ENCODE data around the gene PPFIA4. TPM values are rescaled to one million over a fixed set of nuclear protein-coding genes. Genes with fewer than 3 reads are reported as not detected.

Gene PPFIA4
- polyA plus RNA-seq, 1 experiment = 3.8 TPM

GRCh38 chr1:203048555-203049051, 22.3 kb downstream of the PPFIA4 start:
- TF ChIP-seq, protein P1, sequence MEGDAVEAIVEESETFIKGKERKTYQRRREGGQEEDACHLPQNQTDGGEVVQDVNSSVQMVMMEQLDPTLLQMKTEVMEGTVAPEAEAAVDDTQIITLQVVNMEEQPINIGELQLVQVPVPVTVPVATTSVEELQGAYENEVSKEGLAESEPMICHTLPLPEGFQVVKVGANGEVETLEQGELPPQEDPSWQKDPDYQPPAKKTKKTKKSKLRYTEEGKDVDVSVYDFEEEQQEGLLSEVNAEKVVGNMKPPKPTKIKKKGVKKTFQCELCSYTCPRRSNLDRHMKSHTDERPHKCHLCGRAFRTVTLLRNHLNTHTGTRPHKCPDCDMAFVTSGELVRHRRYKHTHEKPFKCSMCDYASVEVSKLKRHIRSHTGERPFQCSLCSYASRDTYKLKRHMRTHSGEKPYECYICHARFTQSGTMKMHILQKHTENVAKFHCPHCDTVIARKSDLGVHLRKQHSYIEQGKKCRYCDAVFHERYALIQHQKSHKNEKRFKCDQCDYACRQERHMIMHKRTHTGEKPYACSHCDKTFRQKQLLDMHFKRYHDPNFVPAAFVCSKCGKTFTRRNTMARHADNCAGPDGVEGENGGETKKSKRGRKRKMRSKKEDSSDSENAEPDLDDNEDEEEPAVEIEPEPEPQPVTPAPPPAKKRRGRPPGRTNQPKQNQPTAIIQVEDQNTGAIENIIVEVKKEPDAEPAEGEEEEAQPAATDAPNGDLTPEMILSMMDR (IDR thresholded peaks at IDR 0.05; ENCODE audit: insufficient read depth, low read depth, low read length) = no peak
- no peak for DNase-seq (ENCODE audit: low read depth)
- POLR2A ChIA-PET = no interaction called here
- Histone ChIP-seq H3K36me3 (ENCODE audit: control insufficient read depth, insufficient read depth, low read length) (peaks cover 10% of the 10 kb centered on the region), H3K4me3 (ENCODE audit: low read depth, low read length) (no peak overlapping the region), H3K27me3 (ENCODE audit: control insufficient read depth, insufficient read depth, low read length) (no peaks in the 10 kb centered on the region; the same call in 1 of the 2 replicates)
- CTCF ChIA-PET = interaction anchor here (2.1 to 2.7 kb wide), 3 partner anchors 8 to 219 kb away, joined by 4 to 12 read pairs (median 11); no protein-coding TSS in a partner anchor

GRCh38 chr1:203049077-203049476, 22.8 kb downstream of the PPFIA4 start:
- POLR2A ChIA-PET = interaction anchor here (0.5 kb wide), 1 partner anchor 104 kb away, joined by 3 read pairs; no protein-coding TSS in a partner anchor
- Histone ChIP-seq H3K27me3 (ENCODE audit: control insufficient read depth, insufficient read depth, low read length) (no peaks in the 10 kb centered on the region; the same call in 1 of the 2 replicates), H3K36me3 (ENCODE audit: control insufficient read depth, insufficient read depth, low read length) (peaks cover 10% of the 10 kb centered on the region), H3K4me3 (ENCODE audit: low read depth, low read length) (no peak overlapping the region)
- TF ChIP-seq, protein P1 (IDR thresholded peaks at IDR 0.05; ENCODE audit: insufficient read depth, low read depth, low read length) = no peak
- no peak for DNase-seq (ENCODE audit: low read depth)
- CTCF ChIA-PET = interaction anchor here (2.7 to 11.2 kb wide), 2 partner anchors 8 to 9 kb away, joined by 11 to 105 read pairs; no protein-coding TSS in a partner anchor

DNA sequence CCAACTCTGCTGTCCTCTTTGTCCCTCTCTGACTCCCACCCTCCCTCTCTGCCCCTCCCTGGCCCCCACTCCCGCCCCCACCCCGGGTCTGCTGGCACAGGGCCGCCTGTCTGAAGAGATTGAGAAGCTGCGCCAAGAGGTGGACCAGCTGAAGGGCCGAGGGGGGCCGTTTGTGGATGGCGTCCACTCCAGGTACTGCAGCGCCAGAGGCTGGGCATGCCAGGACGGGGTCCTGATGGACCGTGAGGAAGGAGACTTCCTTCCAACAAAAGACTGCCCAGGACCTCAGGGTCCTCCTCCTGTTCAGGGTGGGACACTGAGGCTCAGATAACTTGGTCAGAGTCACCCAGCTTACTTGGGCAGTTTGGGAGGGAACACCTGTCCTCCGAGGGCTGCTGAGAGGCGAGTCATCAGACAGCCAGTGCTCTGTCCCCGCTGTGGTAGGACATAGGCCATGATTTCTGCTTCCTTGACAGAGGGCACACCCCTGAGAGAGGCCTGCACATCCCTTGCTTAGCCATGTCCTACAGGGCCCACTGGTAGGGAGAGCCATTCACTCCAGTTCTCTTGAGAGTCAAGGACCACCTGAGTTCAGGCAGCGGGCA, 23.4 kb downstream of the PPFIA4 start:
- no peaks in the 10 kb centered on the region; the same call in 1 of the 2 replicates for H3K27me3 ChIP-seq (ENCODE audit: control insufficient read depth, insufficient read depth, low read length)
- TF ChIP-seq, protein P1 (IDR thresholded peaks at IDR 0.05; ENCODE audit: insufficient read depth, low read depth, low read length) = no peak
- H3K4me3 ChIP-seq (ENCODE audit: low read depth, low read length) = no peak overlapping the region
- peaks cover 10% of the 10 kb centered on the region for H3K36me3 ChIP-seq (ENCODE audit: control insufficient read depth, insufficient read depth, low read length)
- CTCF ChIA-PET = interaction anchor here (11.2 kb wide), 1 partner anchor 9 kb away, joined by 105 read pairs; no protein-coding TSS in a partner anchor
- POLR2A ChIA-PET = interaction anchor here (0.5 kb wide), 1 partner anchor 104 kb away, joined by 3 read pairs; no protein-coding TSS in a partner anchor
- no peak for DNase-seq (ENCODE audit: low read depth)

GRCh38 chr1:203050826-203051225, 24.5 kb downstream of the PPFIA4 start:
- H3K4me3 ChIP-seq (ENCODE audit: low read depth, low read length) = no peak overlapping the region
- H3K27me3 ChIP-seq (ENCODE audit: control insufficient read depth, insufficient read depth, low read length) = no peaks in the 10 kb centered on the region; the same call in 1 of the 2 replicates
- no peak for DNase-seq (ENCODE audit: low read depth)
- TF ChIP-seq, protein P1 (IDR thresholded peaks at IDR 0.05; ENCODE audit: insufficient read depth, low read depth, low read length) = no peak
- ChIA-PET CTCF (interaction anchor here (11.2 kb wide), 1 partner anchor 11 kb away, joined by 105 read pairs; no protein-coding TSS in a partner anchor), POLR2A (no interaction called here)
- peaks cover 10% of the 10 kb centered on the region for H3K36me3 ChIP-seq (ENCODE audit: control insufficient read depth, insufficient read depth, low read length)

DNA sequence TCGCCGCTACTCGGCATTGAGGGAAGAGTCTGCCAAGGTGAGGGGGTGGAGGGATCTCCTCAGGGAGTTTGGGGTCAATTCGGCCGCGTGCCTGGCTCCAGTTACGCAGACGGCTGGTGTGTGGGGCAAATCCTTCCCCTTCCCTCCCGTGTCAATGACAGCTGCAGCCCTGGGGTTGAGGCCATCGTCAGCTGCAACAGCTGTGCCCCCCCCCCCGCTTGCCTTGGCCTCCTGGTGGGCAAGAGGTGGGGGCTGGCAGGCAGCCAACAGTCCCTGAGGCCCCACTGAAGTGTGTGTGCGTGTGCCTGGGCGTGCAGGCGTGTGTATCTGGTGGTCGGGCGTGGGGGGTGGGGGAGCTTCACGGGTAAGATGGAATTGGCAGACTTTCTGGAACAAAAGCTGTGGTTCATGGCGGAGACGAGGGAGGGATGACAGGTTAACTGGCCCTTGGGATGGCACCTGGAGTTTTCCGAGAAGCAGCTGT, 25.6 kb downstream of the PPFIA4 start:
- TF ChIP-seq, protein P1 (IDR thresholded peaks at IDR 0.05; ENCODE audit: insufficient read depth, low read depth, low read length) = no peak
- no peak overlapping the region for H3K4me3 ChIP-seq (ENCODE audit: low read depth, low read length)
- no peak for DNase-seq (ENCODE audit: low read depth)
- ChIA-PET CTCF (interaction anchor here (11.2 kb wide), 1 partner anchor 12 kb away, joined by 105 read pairs; no protein-coding TSS in a partner anchor), POLR2A (no interaction called here)
- H3K36me3 ChIP-seq (ENCODE audit: control insufficient read depth, insufficient read depth, low read length) = peaks cover 10% of the 10 kb centered on the region
- no peaks in the 10 kb centered on the region; the same call in 1 of the 2 replicates for H3K27me3 ChIP-seq (ENCODE audit: control insufficient read depth, insufficient read depth, low read length)
